GM12878 (cell line): ENCODE results near the gene CYP26A1. TPM values are rescaled to one million over a fixed set of nuclear protein-coding genes. Genes with fewer than 3 reads are reported as not detected.

Source experiments
- ATF7 ChIP-seq: fragments of 450-650 bp; IDR thresholded peaks from 2 replicates; pipeline ENCODE4 v1.6.1; 2016; ENCODE audit warnings: low read depth, mild to moderate bottlenecking
- BCL3 ChIP-seq: IDR thresholded peaks from 2 replicates; pipeline ENCODE4 v1.6.1; 2011; ENCODE audit warnings: borderline replicate concordance, low read depth, mild to moderate bottlenecking, moderate library complexity, low read length; ENCODE audit not compliant: insufficient read depth, poor library complexity, severe bottlenecking
- CEBPB ChIP-seq, 2 experiments: fragments of 150-350 bp in 1 of 2; IDR thresholded peaks; 2 replicates each; pipeline ENCODE4 v1.6.1; 2012 to 2014; ENCODE audit warnings: low read depth in 2 of 2, low read length in 2 of 2, borderline replicate concordance in 1 of 2, inconsistent platforms in 1 of 2
- CHD4 ChIP-seq: fragments of 200-600 bp; sonication (generic); IDR thresholded peaks from 2 replicates; pipeline ENCODE4 v1.6.1; 2016; ENCODE audit warnings: mild to moderate bottlenecking
- CREB1 ChIP-seq: IDR thresholded peaks from 2 replicates; pipeline ENCODE4 v1.6.1; 2012; ENCODE audit warnings: low read depth, mild to moderate bottlenecking, inconsistent platforms
- CTCF ChIP-seq, 3 experiments: IDR thresholded peaks in 2 of 3; conservative IDR thresholded peaks in 1 of 3; 2 replicates each; pipeline ENCODE4 v1.5.1; 2011; ENCODE audit warnings: low read depth in 3 of 3, low read length in 3 of 3, mild to moderate bottlenecking in 3 of 3, control low read depth in 2 of 3, moderate library complexity in 2 of 3, inconsistent platforms in 1 of 3, mixed read lengths in 1 of 3; ENCODE audit not compliant: control insufficient read depth in 2 of 3, insufficient read depth in 1 of 3; ENCODE audit errors: extremely low read depth in 1 of 3
- DPF2 ChIP-seq: fragments of 450-650 bp; IDR thresholded peaks from 2 replicates; pipeline ENCODE4 v1.6.1; 2017; ENCODE audit warnings: mild to moderate bottlenecking
- EGR1 ChIP-seq, 2 experiments: IDR thresholded peaks; 1 replicate in 1 of 2; 2 replicates in 1 of 2; pipeline ENCODE4 v1.6.1; 2011 to 2012; ENCODE audit warnings: low read depth in 2 of 2, low read length in 2 of 2, borderline replicate concordance in 1 of 2, mild to moderate bottlenecking in 1 of 2, moderate library complexity in 1 of 2
- IRF4 ChIP-seq: IDR thresholded peaks from 2 replicates; pipeline ENCODE4 v1.6.1; 2011; ENCODE audit warnings: low read depth, low read length
- JUND ChIP-seq: IDR thresholded peaks from 2 replicates; pipeline ENCODE4 v1.6.1; 2012; ENCODE audit warnings: low read depth, mild to moderate bottlenecking, low read length, improper control_type of control experiment, moderate library complexity
- NBN ChIP-seq: fragments of 450-650 bp; IDR thresholded peaks from 2 replicates; pipeline ENCODE4 v1.6.1; 2016
- NR2F1 ChIP-seq: fragments of 450-650 bp; conservative IDR thresholded peaks from 2 replicates; pipeline ENCODE4 v1.6.1; 2017; ENCODE audit warnings: mild to moderate bottlenecking
- PBX3 ChIP-seq: IDR thresholded peaks from 2 replicates; pipeline ENCODE4 v1.6.1; 2011; ENCODE audit warnings: mild to moderate bottlenecking, low read depth, low read length, moderate library complexity; ENCODE audit not compliant: insufficient replicate concordance
- POLR2AphosphoS5 ChIP-seq: IDR thresholded peaks from 2 replicates; pipeline ENCODE4 v1.6.1; 2011; ENCODE audit warnings: mild to moderate bottlenecking, low read length, inconsistent platforms
- SMAD1 ChIP-seq: fragments of 450-650 bp; IDR thresholded peaks from 2 replicates; pipeline ENCODE4 v1.6.1; 2018; ENCODE audit warnings: mild to moderate bottlenecking, low read depth; ENCODE audit not compliant: partially characterized antibody
- SMC3 ChIP-seq: IDR thresholded peaks from 2 replicates; pipeline ENCODE4 v1.6.1; 2011; ENCODE audit warnings: low read length, improper control_type of control experiment, borderline replicate concordance
- SPI1 ChIP-seq: IDR thresholded peaks from 2 replicates; pipeline ENCODE4 v1.6.1; 2011; ENCODE audit warnings: low read depth, mild to moderate bottlenecking, low read length, moderate library complexity, borderline replicate concordance; ENCODE audit not compliant: insufficient read depth
- SRF ChIP-seq, 2 experiments: IDR thresholded peaks; 2 replicates each; pipeline ENCODE4 v1.6.1; 2011; ENCODE audit warnings: low read depth in 2 of 2, low read length in 2 of 2, mild to moderate bottlenecking in 1 of 2, moderate library complexity in 1 of 2
- SUZ12 ChIP-seq: fragments of 200-600 bp; sonication (generic); IDR thresholded peaks from one replicate; pipeline ENCODE4 v1.6.1; 2018; ENCODE audit warnings: antibody characterized with exemption, mild to moderate bottlenecking; ENCODE audit not compliant: unreplicated experiment
- TAF1 ChIP-seq: IDR thresholded peaks from 2 replicates; pipeline ENCODE4 v1.6.1; 2011; ENCODE audit warnings: mild to moderate bottlenecking, low read depth, low read length, borderline replicate concordance
- TCF7 ChIP-seq: IDR thresholded peaks from 2 replicates; pipeline ENCODE4 v1.6.1; 2014; ENCODE audit warnings: antibody characterized with exemption, borderline replicate concordance
- YY1 ChIP-seq: IDR thresholded peaks from 2 replicates; pipeline ENCODE4 v1.6.1; 2011; ENCODE audit warnings: low read depth, mild to moderate bottlenecking, low read length
- ZNF207 ChIP-seq: fragments of 450-650 bp; IDR thresholded peaks from 2 replicates; pipeline ENCODE4 v1.6.1; 2014; ENCODE audit warnings: antibody characterized with exemption, mild to moderate bottlenecking, borderline replicate concordance
- ZNF384 ChIP-seq: IDR thresholded peaks from 2 replicates; pipeline ENCODE4 v1.6.1; 2012; ENCODE audit warnings: low read depth, mild to moderate bottlenecking, low read length, improper control_type of control experiment, borderline replicate concordance
- ZZZ3 ChIP-seq: IDR thresholded peaks from 2 replicates; pipeline ENCODE4 v1.6.1; 2011; ENCODE audit warnings: low read depth; ENCODE audit not compliant: control insufficient read depth, insufficient read length
- polyA plus RNA-seq, 11 experiments: library from polyadenylated mRNA; depleted of rRNA in 4 of 11; unstranded in 6 of 11; stranded (reverse) in 5 of 11; fragments of >200 nt; fragmentation: Nextera tagmentation in 4 of 11; fragmentation: Illumina TruSeq in 1 of 11; extraction: Ambion mirVana in 4 of 11; extraction: Trizol in 1 of 11; gene quantifications; 1 replicate in 1 of 11; 2 replicates in 10 of 11; pipeline versions ENCODE4 v1.2.1 to v1.2.3, GENCODE V29; 2011 to 2016; ENCODE audit warnings: inconsistent platforms in 2 of 11, missing spikeins in 2 of 11, low read depth in 1 of 11
- total RNA-seq, 4 experiments: library from RNA; depleted of rRNA in 3 of 4; stranded (reverse); fragments of >200 nt in 3 of 4; fragmentation: Illumina TruSeq in 1 of 4; extraction: Trizol in 1 of 4; gene quantifications; 2 replicates each; pipeline versions ENCODE4 v1.2.1 to v1.2.3, GENCODE V29; 2013 to 2021

Gene CYP26A1
- total and polyA plus RNA-seq, 10 of the 15 experiments (the other 5 are each of a cell fraction or from before 2014, with no cell fraction given), result not detected

- TF ChIP-seq ZZZ3 (no peak), CHD4 (no peak), PBX3 (no peak), SMAD1 (no peak), TAF1 (no peak), ATF7 (no peak), DPF2 (no peak), JUND (no peak), SUZ12 (no peak), SPI1 (peak; percentile 65; the same call in 1 of the 2 replicates), YY1 (0 out of 2 replicates have a peak, but pooled peaks have one; percentile 31), SRF (IDR thresholded peaks at IDR 0.05; ENCODE audit: low read depth in 2 of 2, low read length in 2 of 2) (no peak), EGR1 (IDR thresholded peaks at IDR 0.05; ENCODE audit: borderline replicate concordance in 1 of 2, low read depth in 2 of 2, low read length in 2 of 2) (no peak), SMC3 (peak; percentile 54; the same call in 1 of the 2 replicates), ZNF384 (no peak), TCF7 (no peak), CTCF (IDR thresholded peaks at IDR 0.05 in 2 of 3, conservative IDR thresholded peaks at IDR 0.05 in 1 of 3; ENCODE audit: control insufficient read depth in 2 of 3, extremely low read depth in 1 of 3, insufficient read depth in 1 of 3, low read depth in 3 of 3, low read length in 3 of 3) (peak; percentile 53 to 69 (median 59)), IRF4 (no peak), NBN (no peak), ZNF207 (no peak), NR2F1 (no peak), POLR2AphosphoS5 (no peak), BCL3 (no peak), CEBPB (IDR thresholded peaks at IDR 0.05; ENCODE audit: borderline replicate concordance in 1 of 2, low read depth in 2 of 2, low read length in 2 of 2) (no peak), CREB1 (no peak)
Observed at GRCh38 chr10:93039721-93040120, 34.0 kb upstream of the CYP26A1 start (continued).
